ENCODE results near the gene OR8B12. TPM values are rescaled to one million over a fixed set of nuclear protein-coding genes. Genes with fewer than 3 reads are reported as not detected.

Gene OR8B12
- total RNA-seq = not detected

- Mint-ChIP-seq H3K27me3 (peaks cover 29% of the 10 kb centered on the region), H3K4me1 (no peaks in the 10 kb centered on the region), H3K36me3 (ENCODE audit: low read depth) (no peaks in the 10 kb centered on the region), H3K27ac (no peak within 1 kb of the TSS), H3K9me3 (no peaks in the 10 kb centered on the region), H3K4me3 (no peak within 1 kb of the TSS)
- no peak for ATAC-seq (replicated peaks)
Measured at GRCh38 chr11:124543554-124543953, at the start of gene OR8B12. Gene OR8B12 (minus strand): TSS chr11:124543654. CDS start chr11:124543654, 0 bp downstream.

GRCh38 chr11:124592627-124593026 lies 49.2 kb upstream of the OR8B12 start:
- H3K9me3 Mint-ChIP-seq = no peaks in the 10 kb centered on the region
- no peak for ATAC-seq (replicated peaks)
- no peaks in the 10 kb centered on the region for H3K4me1 Mint-ChIP-seq
- peaks cover 19% of the 10 kb centered on the region for H3K27me3 Mint-ChIP-seq
- no peak overlapping the region for H3K4me3 Mint-ChIP-seq
- no peak overlapping the region for H3K27ac Mint-ChIP-seq
- H3K36me3 Mint-ChIP-seq (ENCODE audit: low read depth) = no peaks in the 10 kb centered on the region

- H3K4me3 Mint-ChIP-seq = no peak overlapping the region
- H3K9me3 Mint-ChIP-seq = no peaks in the 10 kb centered on the region
Measured at GRCh38 chr11:124591430-124591829, 48.0 kb upstream of the OR8B12 start.

GRCh38 chr11:124586238-124586860 lies 42.9 kb upstream of the OR8B12 start:
- H3K27me3 Mint-ChIP-seq = peaks cover 27% of the 10 kb centered on the region
- ATAC-seq (replicated peaks) = no peak
- no peak overlapping the region for H3K27ac Mint-ChIP-seq
- no peaks in the 10 kb centered on the region for H3K4me1 Mint-ChIP-seq
- no peaks in the 10 kb centered on the region for H3K9me3 Mint-ChIP-seq
- no peaks in the 10 kb centered on the region for H3K36me3 Mint-ChIP-seq (ENCODE audit: low read depth)
- H3K4me3 Mint-ChIP-seq = no peak overlapping the region

More at GRCh38 chr11:124591430-124591829, 48.0 kb upstream of the OR8B12 start:
- H3K4me1 Mint-ChIP-seq = no peaks in the 10 kb centered on the region
- H3K27me3 Mint-ChIP-seq = peaks cover 29% of the 10 kb centered on the region
- H3K36me3 Mint-ChIP-seq (ENCODE audit: low read depth) = no peaks in the 10 kb centered on the region
- no peak overlapping the region for H3K27ac Mint-ChIP-seq
- no peak for ATAC-seq (replicated peaks)

GRCh38 chr11:124584681-124585372 lies 41.4 kb upstream of the OR8B12 start:
- ATAC-seq (replicated peaks) = no peak
- H3K4me3 Mint-ChIP-seq = no peak overlapping the region
- H3K27ac Mint-ChIP-seq = no peak overlapping the region
- H3K36me3 Mint-ChIP-seq (ENCODE audit: low read depth) = no peaks in the 10 kb centered on the region
- H3K9me3 Mint-ChIP-seq = no peaks in the 10 kb centered on the region
- H3K27me3 Mint-ChIP-seq = peaks cover 24% of the 10 kb centered on the region
- no peaks in the 10 kb centered on the region for H3K4me1 Mint-ChIP-seq

GRCh38 chr11:124583781-124584180 lies 40.3 kb upstream of the OR8B12 start:
- no peak overlapping the region for H3K27ac Mint-ChIP-seq
- peaks cover 21% of the 10 kb centered on the region for H3K27me3 Mint-ChIP-seq
- no peaks in the 10 kb centered on the region for H3K9me3 Mint-ChIP-seq
- no peak overlapping the region for H3K4me3 Mint-ChIP-seq
- ATAC-seq (replicated peaks) = no peak
- H3K36me3 Mint-ChIP-seq (ENCODE audit: low read depth) = no peaks in the 10 kb centered on the region
- no peaks in the 10 kb centered on the region for H3K4me1 Mint-ChIP-seq

GRCh38 chr11:124582565-124582964 lies 39.1 kb upstream of the OR8B12 start:
- peaks cover 14% of the 10 kb centered on the region for H3K27me3 Mint-ChIP-seq
- H3K36me3 Mint-ChIP-seq (ENCODE audit: low read depth) = no peaks in the 10 kb centered on the region
- no peaks in the 10 kb centered on the region for H3K4me1 Mint-ChIP-seq
- no peak overlapping the region for H3K4me3 Mint-ChIP-seq
- H3K27ac Mint-ChIP-seq = no peak overlapping the region
- no peak for ATAC-seq (replicated peaks)
- no peaks in the 10 kb centered on the region for H3K9me3 Mint-ChIP-seq

GRCh38 chr11:124581817-124582216 lies 38.4 kb upstream of the OR8B12 start:
- H3K27me3 Mint-ChIP-seq = peaks cover 9% of the 10 kb centered on the region
- no peaks in the 10 kb centered on the region for H3K4me1 Mint-ChIP-seq
- ATAC-seq (replicated peaks) = no peak
- no peaks in the 10 kb centered on the region for H3K9me3 Mint-ChIP-seq
- no peaks in the 10 kb centered on the region for H3K36me3 Mint-ChIP-seq (ENCODE audit: low read depth)
- H3K4me3 Mint-ChIP-seq = no peak overlapping the region
- H3K27ac Mint-ChIP-seq = no peak overlapping the region

GRCh38 chr11:124578761-124579160 lies 35.3 kb upstream of the OR8B12 start:
- Mint-ChIP-seq H3K36me3 (ENCODE audit: low read depth) (no peaks in the 10 kb centered on the region), H3K27ac (no peak overlapping the region), H3K9me3 (no peaks in the 10 kb centered on the region), H3K27me3 (peaks cover 23% of the 10 kb centered on the region), H3K4me1 (no peaks in the 10 kb centered on the region), H3K4me3 (no peak overlapping the region)
- no peak for ATAC-seq (replicated peaks)

GRCh38 chr11:124577716-124578427 lies 34.4 kb upstream of the OR8B12 start:
- ATAC-seq (replicated peaks) = no peak
- Mint-ChIP-seq H3K27me3 (peaks cover 26% of the 10 kb centered on the region), H3K27ac (no peak overlapping the region), H3K4me1 (no peaks in the 10 kb centered on the region), H3K9me3 (no peaks in the 10 kb centered on the region), H3K4me3 (no peak overlapping the region), H3K36me3 (ENCODE audit: low read depth) (no peaks in the 10 kb centered on the region)

GRCh38 chr11:124570160-124570559 lies 26.7 kb upstream of the OR8B12 start:
- H3K9me3 Mint-ChIP-seq = no peaks in the 10 kb centered on the region
- H3K4me1 Mint-ChIP-seq = no peaks in the 10 kb centered on the region
- peaks cover 35% of the 10 kb centered on the region for H3K27me3 Mint-ChIP-seq
- no peak for ATAC-seq (replicated peaks)
- no peaks in the 10 kb centered on the region for H3K36me3 Mint-ChIP-seq (ENCODE audit: low read depth)
- no peak overlapping the region for H3K4me3 Mint-ChIP-seq
- H3K27ac Mint-ChIP-seq = no peak overlapping the region

- H3K27ac Mint-ChIP-seq = no peak within 1 kb of the TSS
Measured at GRCh38 chr11:124569697-124570096, 26.2 kb upstream of the OR8B12 start, which contains the start of gene OR8A1. Gene OR8A1 (plus strand): TSS chr11:124569997. CDS start chr11:124570120, 123 bp downstream.

GRCh38 chr11:124556828-124557227 lies 13.4 kb upstream of the OR8B12 start:
- no peaks in the 10 kb centered on the region for H3K9me3 Mint-ChIP-seq
- H3K36me3 Mint-ChIP-seq (ENCODE audit: low read depth) = no peaks in the 10 kb centered on the region
- H3K4me1 Mint-ChIP-seq = no peaks in the 10 kb centered on the region
- no peak for ATAC-seq (replicated peaks)
- peaks cover 14% of the 10 kb centered on the region for H3K27me3 Mint-ChIP-seq
- H3K4me3 Mint-ChIP-seq = no peak overlapping the region
- H3K27ac Mint-ChIP-seq = no peak overlapping the region

More at GRCh38 chr11:124569697-124570096, 26.2 kb upstream of the OR8B12 start, which contains the start of gene OR8A1:
- ATAC-seq (replicated peaks) = no peak
- peaks cover 35% of the 10 kb centered on the region for H3K27me3 Mint-ChIP-seq
- H3K36me3 Mint-ChIP-seq (ENCODE audit: low read depth) = no peaks in the 10 kb centered on the region
- H3K9me3 Mint-ChIP-seq = no peaks in the 10 kb centered on the region
- H3K4me3 Mint-ChIP-seq = no peak within 1 kb of the TSS
- H3K4me1 Mint-ChIP-seq = no peaks in the 10 kb centered on the region

GRCh38 chr11:124551987-124552386 lies 8.5 kb upstream of the OR8B12 start:
- ATAC-seq (replicated peaks) = no peak
- Mint-ChIP-seq H3K4me3 (no peak overlapping the region), H3K9me3 (no peaks in the 10 kb centered on the region), H3K27me3 (peaks cover 8% of the 10 kb centered on the region), H3K27ac (no peak overlapping the region), H3K4me1 (no peaks in the 10 kb centered on the region), H3K36me3 (ENCODE audit: low read depth) (no peaks in the 10 kb centered on the region)

GRCh38 chr11:124551189-124551588 lies 7.7 kb upstream of the OR8B12 start:
- no peaks in the 10 kb centered on the region for H3K9me3 Mint-ChIP-seq
- no peak for ATAC-seq (replicated peaks)
- H3K27ac Mint-ChIP-seq = no peak overlapping the region
- no peak overlapping the region for H3K4me3 Mint-ChIP-seq
- no peaks in the 10 kb centered on the region for H3K36me3 Mint-ChIP-seq (ENCODE audit: low read depth)
- no peaks in the 10 kb centered on the region for H3K4me1 Mint-ChIP-seq
- peaks cover 3% of the 10 kb centered on the region for H3K27me3 Mint-ChIP-seq

Measured in activated T-helper 17 cell treated with anti-CD3 and anti-CD28 coated beads, Interleukin-2, amount 50 U/mL, for 72 hours (primary cell).